Stimulated activated CD8-positive, alpha-beta memory T cell treated with anti-CD3 and anti-CD28 coated beads, Interleukin-7, amount 100 ng/mL, for 4 hours (primary cell): Measurements from ENCODE around the gene DGKQ.
A peak's percentile ranks its signal among the peaks of the same experiment; 100 is the strongest.
"Not testable (repeated sequence)": the region's sequence is repeated elsewhere in the genome, so short reads cannot be mapped to it uniquely, and the experiment has no call there.

Experiments used
- DNase-seq, 2 donors: peaks; one replicate each; pipeline ENCODE4 v3.0.0-alpha.2; 2020; ENCODE audit warnings: low read depth in 2 of 2

The DGKQ gene

GRCh38 chr4:925171-925570, 48.2 kb downstream of the DGKQ start:
- no peak for DNase-seq

GRCh38 chr4:924107-925096, 49.0 kb downstream of the DGKQ start:
- peak in 1 of 2 donors; percentile 17 for DNase-seq

GRCh38 chr4:921830-922331, 51.5 kb downstream of the DGKQ start:
- DNase-seq, result no peak

- DNase-seq, result not testable (repeated sequence)
Observed at GRCh38 chr4:919004-919680, 54.2 kb downstream of the DGKQ start.

- not testable (repeated sequence) for DNase-seq
Observed at GRCh38 chr4:918591-918990, 54.8 kb downstream of the DGKQ start.

GRCh38 chr4:917992-918391, 55.4 kb downstream of the DGKQ start:
- DNase-seq, result no peak

GRCh38 chr4:917466-917865, 55.9 kb downstream of the DGKQ start:
- no peak for DNase-seq

- no peak for DNase-seq
Observed at GRCh38 chr4:915595-915994, 57.8 kb downstream of the DGKQ start.

GRCh38 chr4:915041-915474, 58.3 kb downstream of the DGKQ start:
- DNase-seq, result no peak

GRCh38 chr4:914531-914930, 58.8 kb downstream of the DGKQ start:
- DNase-seq, result no peak

GRCh38 chr4:913280-913618, 60.1 kb downstream of the DGKQ start:
- DNase-seq, result no peak

- DNase-seq, result no peak
Observed at GRCh38 chr4:912548-913279, 60.7 kb downstream of the DGKQ start.

GRCh38 chr4:911871-912490, 61.4 kb downstream of the DGKQ start:
- no peak for DNase-seq

GRCh38 chr4:911221-911751, 62.1 kb downstream of the DGKQ start:
- no peak for DNase-seq

- DNase-seq, result no peak
Observed at GRCh38 chr4:910366-911091, 62.8 kb downstream of the DGKQ start.

GRCh38 chr4:909821-910220, 63.5 kb downstream of the DGKQ start:
- DNase-seq, result no peak

GRCh38 chr4:909131-909571, 64.2 kb downstream of the DGKQ start:
- no peak for DNase-seq
